RWPE2 (cell line): ENCODE results near the gene EYA4.

Experiments
- ATAC-seq: fragments of 200-7000 bp; cut with Tn5 transposase; 3 replicates; pipeline ENCODE4 v1.9.1; 2021; ENCODE audit warnings: low read depth
- DNase-seq: peaks from one replicate; pipeline ENCODE4 v3.0.0-alpha.2; 2020; ENCODE audit warnings: low spot score
- H3K27ac ChIP-seq: fragments of 450-650 bp; 2 replicates; pipeline ENCODE4 v1.5.1; 2017; ENCODE audit warnings: mild to moderate bottlenecking; ENCODE audit not compliant: poor library complexity, severe bottlenecking
- H3K27me3 ChIP-seq: fragments of 250-450 bp; sonication (Bioruptor Pico); 2 replicates; pipeline ENCODE4 v1.5.1; 2021; ENCODE audit warnings: mild to moderate bottlenecking, moderate library complexity; ENCODE audit not compliant: insufficient read depth, poor library complexity, severe bottlenecking
- H3K36me3 ChIP-seq: fragments of 250-450 bp; sonication (Bioruptor Pico); 2 replicates; pipeline ENCODE4 v1.5.1; 2020; ENCODE audit warnings: low read depth, mild to moderate bottlenecking, moderate library complexity
- H3K4me1 ChIP-seq: fragments of 250-450 bp; sonication (Bioruptor Pico); 2 replicates; pipeline ENCODE4 v1.5.1; 2021; ENCODE audit warnings: mild to moderate bottlenecking, moderate library complexity; ENCODE audit not compliant: insufficient read depth, poor library complexity, severe bottlenecking
- H3K4me3 ChIP-seq: fragments of 250-450 bp; sonication (Bioruptor Pico); 2 replicates; pipeline ENCODE4 v1.5.1; 2021; ENCODE audit warnings: mild to moderate bottlenecking, moderate library complexity; ENCODE audit not compliant: severe bottlenecking
- H3K9me3 ChIP-seq: fragments of 250-450 bp; sonication (Bioruptor Pico); 2 replicates; pipeline ENCODE4 v1.5.1; 2021; ENCODE audit warnings: mild to moderate bottlenecking, moderate library complexity; ENCODE audit not compliant: severe bottlenecking
- TF ChIP-seq, protein P1 (sequence below): fragments of 450-650 bp; IDR thresholded peaks from one replicate; pipeline ENCODE4 v1.5.1; 2017; ENCODE audit warnings: mild to moderate bottlenecking, moderate library complexity; ENCODE audit not compliant: poor library complexity, severe bottlenecking

The EYA4 gene

DNA sequence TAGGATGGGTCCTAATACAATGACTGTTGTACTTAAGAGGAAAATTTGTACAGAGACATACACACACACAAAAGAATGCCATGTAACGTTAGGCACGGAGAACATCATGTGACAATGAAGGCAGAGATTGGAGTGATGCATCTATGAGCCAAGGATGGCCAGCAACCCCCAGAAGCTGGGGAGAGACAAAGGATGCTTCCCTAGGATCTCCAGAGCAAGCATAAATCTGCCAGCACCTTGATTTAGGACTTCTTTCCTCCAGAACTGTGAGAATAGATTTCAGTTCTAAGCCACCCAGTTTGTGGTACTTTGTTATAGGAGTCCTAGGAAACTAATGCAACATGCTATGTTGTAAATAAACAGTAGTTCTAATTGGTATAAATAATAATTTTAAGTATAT lies 25.0 kb downstream of the EYA4 start:
- Histone ChIP-seq H3K27ac (no peak overlapping the region), H3K4me1 (no peaks in the 10 kb centered on the region), H3K36me3 (no peaks in the 10 kb centered on the region), H3K27me3 (no peaks in the 10 kb centered on the region), H3K4me3 (no peak overlapping the region), H3K9me3 (no peaks in the 10 kb centered on the region)
- TF ChIP-seq, protein P1, sequence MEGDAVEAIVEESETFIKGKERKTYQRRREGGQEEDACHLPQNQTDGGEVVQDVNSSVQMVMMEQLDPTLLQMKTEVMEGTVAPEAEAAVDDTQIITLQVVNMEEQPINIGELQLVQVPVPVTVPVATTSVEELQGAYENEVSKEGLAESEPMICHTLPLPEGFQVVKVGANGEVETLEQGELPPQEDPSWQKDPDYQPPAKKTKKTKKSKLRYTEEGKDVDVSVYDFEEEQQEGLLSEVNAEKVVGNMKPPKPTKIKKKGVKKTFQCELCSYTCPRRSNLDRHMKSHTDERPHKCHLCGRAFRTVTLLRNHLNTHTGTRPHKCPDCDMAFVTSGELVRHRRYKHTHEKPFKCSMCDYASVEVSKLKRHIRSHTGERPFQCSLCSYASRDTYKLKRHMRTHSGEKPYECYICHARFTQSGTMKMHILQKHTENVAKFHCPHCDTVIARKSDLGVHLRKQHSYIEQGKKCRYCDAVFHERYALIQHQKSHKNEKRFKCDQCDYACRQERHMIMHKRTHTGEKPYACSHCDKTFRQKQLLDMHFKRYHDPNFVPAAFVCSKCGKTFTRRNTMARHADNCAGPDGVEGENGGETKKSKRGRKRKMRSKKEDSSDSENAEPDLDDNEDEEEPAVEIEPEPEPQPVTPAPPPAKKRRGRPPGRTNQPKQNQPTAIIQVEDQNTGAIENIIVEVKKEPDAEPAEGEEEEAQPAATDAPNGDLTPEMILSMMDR = no peak
- ATAC-seq (no peak), DNase-seq (no peak)

DNA sequence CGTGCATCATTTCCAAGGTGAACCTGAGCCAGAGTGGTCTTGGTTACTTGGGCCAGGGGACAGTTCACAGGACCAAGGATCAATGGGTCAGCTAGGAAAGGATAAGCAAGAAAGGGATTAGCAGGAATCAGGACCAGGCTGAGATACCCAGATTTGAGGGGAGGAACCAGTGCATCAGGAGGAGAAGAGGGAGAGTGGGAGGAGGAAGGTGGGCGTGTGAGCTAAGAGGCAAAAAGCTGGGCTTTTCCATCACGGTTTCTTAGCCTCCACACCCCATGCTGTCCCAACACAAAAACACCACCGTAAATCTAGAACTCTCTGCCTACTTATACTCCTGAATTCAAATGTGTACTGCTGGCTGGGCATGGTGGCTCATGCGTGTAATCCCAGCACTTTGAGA lies 27.5 kb downstream of the EYA4 start:
- no peak for DNase-seq
- ATAC-seq = no peak
- H3K36me3 ChIP-seq = no peaks in the 10 kb centered on the region
- no peak overlapping the region for H3K4me3 ChIP-seq
- no peaks in the 10 kb centered on the region for H3K9me3 ChIP-seq
- TF ChIP-seq, protein P1 = no peak
- no peak overlapping the region for H3K27ac ChIP-seq
- no peaks in the 10 kb centered on the region for H3K27me3 ChIP-seq
- H3K4me1 ChIP-seq = no peaks in the 10 kb centered on the region

DNA sequence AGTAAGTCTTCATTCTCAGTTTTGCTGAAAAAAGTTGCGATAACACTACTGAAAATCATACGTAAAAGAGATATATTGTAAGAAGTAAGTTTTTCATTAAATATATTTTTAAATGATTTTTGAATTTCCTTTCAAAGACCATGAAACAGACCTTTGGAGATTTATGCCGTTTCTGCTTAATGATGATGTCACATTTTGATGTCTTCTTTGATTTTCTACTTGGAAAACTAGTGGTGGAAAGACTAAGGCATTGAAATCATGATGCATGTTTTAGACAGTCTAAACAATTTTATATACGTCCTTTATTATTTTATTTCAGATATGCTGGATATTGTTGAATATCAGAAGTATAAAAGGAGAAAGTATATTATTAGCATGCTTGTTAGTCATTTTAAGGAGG lies 33.7 kb downstream of the EYA4 start:
- H3K9me3 ChIP-seq = no peaks in the 10 kb centered on the region
- H3K36me3 ChIP-seq = no peaks in the 10 kb centered on the region
- H3K27ac ChIP-seq = no peak overlapping the region
- TF ChIP-seq, protein P1 = no peak
- no peak for ATAC-seq
- no peak overlapping the region for H3K4me3 ChIP-seq
- no peaks in the 10 kb centered on the region for H3K27me3 ChIP-seq
- no peaks in the 10 kb centered on the region for H3K4me1 ChIP-seq
- no peak for DNase-seq

DNA sequence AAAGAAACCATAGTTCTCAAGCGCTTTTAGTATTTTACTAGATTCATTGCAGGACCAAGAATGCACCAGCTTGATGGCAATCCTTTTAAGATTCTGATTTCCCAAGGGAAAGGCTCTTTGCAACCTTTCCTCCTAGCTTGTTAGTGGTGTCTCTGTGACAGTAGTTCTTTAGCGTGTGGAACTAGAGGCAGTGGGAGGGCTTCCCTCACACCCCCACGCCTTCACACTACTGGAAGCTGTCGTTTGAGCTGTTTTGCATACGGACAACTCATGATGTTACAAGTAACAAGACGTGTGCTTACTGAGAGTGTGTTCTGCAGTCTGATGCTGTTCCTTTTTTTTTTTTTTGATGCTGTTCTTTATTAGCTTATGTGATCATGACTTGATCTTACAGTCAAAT lies 34.1 kb downstream of the EYA4 start:
- no peak overlapping the region for H3K27ac ChIP-seq
- TF ChIP-seq, protein P1 = no peak
- H3K4me3 ChIP-seq = no peak overlapping the region
- H3K4me1 ChIP-seq = no peaks in the 10 kb centered on the region
- no peaks in the 10 kb centered on the region for H3K27me3 ChIP-seq
- DNase-seq (no peak), ATAC-seq (no peak)
- H3K36me3 ChIP-seq = no peaks in the 10 kb centered on the region
- no peaks in the 10 kb centered on the region for H3K9me3 ChIP-seq

DNA sequence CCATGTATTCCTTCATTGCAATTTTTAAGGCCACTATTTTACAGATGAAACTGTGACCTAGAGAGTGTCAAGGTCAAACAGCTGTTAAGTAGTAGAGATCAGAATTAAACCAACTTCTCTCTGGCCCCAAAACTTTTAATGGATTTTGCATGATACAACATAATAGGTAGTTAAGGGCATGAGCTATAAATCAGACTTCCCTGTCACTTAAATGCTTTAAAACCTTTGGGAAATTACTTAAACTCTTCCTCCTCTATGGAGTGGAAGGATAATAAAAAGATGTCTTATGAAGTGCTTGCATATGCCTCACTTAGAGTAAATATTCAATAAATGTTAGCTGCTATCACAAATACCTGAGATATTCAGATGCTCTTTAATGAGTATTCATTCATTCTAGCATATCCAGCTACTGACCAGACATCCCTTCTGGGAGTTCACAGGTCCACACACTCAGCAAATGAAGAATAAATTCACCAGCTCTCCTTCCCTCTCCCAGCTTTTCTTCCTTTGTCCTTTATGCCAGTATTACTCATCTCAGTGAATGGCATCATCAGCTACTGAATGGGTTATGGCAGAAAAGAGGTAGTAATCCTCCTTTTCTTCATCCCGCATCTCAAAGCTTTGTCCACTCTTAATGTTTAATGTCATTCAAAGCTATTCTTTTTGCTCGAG lies 36.2 kb downstream of the EYA4 start:
- Histone ChIP-seq H3K9me3 (no peaks in the 10 kb centered on the region), H3K27me3 (no peaks in the 10 kb centered on the region)

More for the DNA sequence above, 36.2 kb downstream of the EYA4 start:
- Histone ChIP-seq H3K4me1 (no peaks in the 10 kb centered on the region), H3K36me3 (no peaks in the 10 kb centered on the region), H3K4me3 (no peak overlapping the region), H3K27ac (no peak overlapping the region)
- TF ChIP-seq, protein P1 = no peak
- ATAC-seq = no peak
- DNase-seq = no peak
